SK-MEL-5 (cell line): ENCODE measurements around the gene DLX2. TPM values are rescaled to one million over a fixed set of nuclear protein-coding genes. Genes with fewer than 3 reads are reported as not detected.
"Not testable (repeated sequence)": the region's sequence is repeated elsewhere in the genome, so short reads cannot be mapped to it uniquely, and the experiment has no call there.

ENCODE experiments used
- DNase-seq: peaks from one replicate; pipeline ENCODE4 v3.0.0-alpha.2; 2016; ENCODE audit warnings: low read depth, low spot score
- in situ Hi-C: cut with HindIII; loops from 2 replicates; pipeline ENCODE4 v1.10.0; 2016; ENCODE audit warnings: low sequenced_read_pairs, high pct_unique_total_duplicates, low pct_unique_long_range_greater_than_20kb
- total RNA-seq: library from RNA; depleted of rRNA; stranded (reverse); fragments of >200 nt; shearing (Covaris generic); gene quantifications from 2 replicates; pipeline ENCODE4 v1.2.3, GENCODE V29; 2014

Gene DLX2
- total RNA-seq, 1 experiment from 2014 or later, result 0.48 TPM

- in situ Hi-C loops, result loop anchor here (25.0 kb wide), 1 partner anchor 118 kb away; no protein-coding TSS in a partner anchor
- no peak for DNase-seq
Measured at GRCh38 chr2:172079838-172080640, 22.7 kb downstream of the DLX2 start.

- in situ Hi-C loops, result loop anchor here (25.0 kb wide), 1 partner anchor 117 kb away; no protein-coding TSS in a partner anchor
- DNase-seq, result no peak
Measured at GRCh38 chr2:172079416-172079815, 23.3 kb downstream of the DLX2 start.

- in situ Hi-C loops, result no loop called here
Measured at GRCh38 chr2:172074254-172074653, 28.4 kb downstream of the DLX2 start.

GRCh38 chr2:172073518-172073917 is 29.2 kb downstream of the DLX2 start:
- in situ Hi-C loops, result no loop called here
- DNase-seq, result no peak

More at GRCh38 chr2:172074254-172074653, 28.4 kb downstream of the DLX2 start:
- DNase-seq, result no peak

- DNase-seq, result no peak
- in situ Hi-C loops, result no loop called here
Measured at GRCh38 chr2:172072706-172073105, 30.0 kb downstream of the DLX2 start.

GRCh38 chr2:172072303-172072702 is 30.4 kb downstream of the DLX2 start:
- in situ Hi-C loops, result no loop called here

GRCh38 chr2:172070936-172071335 is 31.8 kb downstream of the DLX2 start:
- in situ Hi-C loops, result no loop called here

More at GRCh38 chr2:172072303-172072702, 30.4 kb downstream of the DLX2 start:
- peak; percentile 82 for DNase-seq

GRCh38 chr2:172067905-172068304 is 34.8 kb downstream of the DLX2 start:
- in situ Hi-C loops, result not testable (repeated sequence)

More at GRCh38 chr2:172070936-172071335, 31.8 kb downstream of the DLX2 start:
- no peak for DNase-seq

GRCh38 chr2:172066394-172066886 is 36.3 kb downstream of the DLX2 start:
- DNase-seq, result no peak
- in situ Hi-C loops, result no loop called here

More at GRCh38 chr2:172067905-172068304, 34.8 kb downstream of the DLX2 start:
- not testable (repeated sequence) for DNase-seq

GRCh38 chr2:172065111-172065510 is 37.6 kb downstream of the DLX2 start:
- in situ Hi-C loops, result no loop called here

GRCh38 chr2:172063446-172063845 is 39.3 kb downstream of the DLX2 start:
- DNase-seq, result no peak
- in situ Hi-C loops, result no loop called here

More at GRCh38 chr2:172065111-172065510, 37.6 kb downstream of the DLX2 start:
- no peak for DNase-seq

- DNase-seq, result peak; percentile 66
- in situ Hi-C loops, result no loop called here
Measured at GRCh38 chr2:172062402-172063004, 40.2 kb downstream of the DLX2 start.

GRCh38 chr2:172060118-172060517 is 42.6 kb downstream of the DLX2 start:
- DNase-seq, in situ Hi-C loops: not testable (repeated sequence)

GRCh38 chr2:172058660-172059059 is 44.0 kb downstream of the DLX2 start:
- DNase-seq, result no peak
- in situ Hi-C loops, result no loop called here

GRCh38 chr2:172056293-172056692 is 46.4 kb downstream of the DLX2 start:
- no peak for DNase-seq
- in situ Hi-C loops, result no loop called here

GRCh38 chr2:172053486-172053885 is 49.2 kb downstream of the DLX2 start:
- DNase-seq, result no peak
- in situ Hi-C loops, result no loop called here

GRCh38 chr2:172052000-172052983 is 50.4 kb downstream of the DLX2 start:
- DNase-seq, result peak; percentile 94
- in situ Hi-C loops, result no loop called here
